HepG2 (cell line): Measurements from ENCODE around the gene CSF3R. TPM values are rescaled to one million over a fixed set of nuclear protein-coding genes. Genes with fewer than 3 reads are reported as not detected.
A peak's percentile ranks its signal among the peaks of the same experiment; 100 is the strongest.

ENCODE experiments used
- ARNTL ChIP-seq: sonication (generic); formaldehyde crosslinking; IDR thresholded peaks from 2 replicates; pipeline ENCODE4 v1.4.0; 2020; ENCODE audit warnings: mild to moderate bottlenecking, missing genetic modification reagents
- ATF7-NPFF ChIP-seq: sonication (generic); formaldehyde crosslinking; IDR thresholded peaks from 2 replicates; pipeline ENCODE4 v1.8.1; 2023; ENCODE audit warnings: mild to moderate bottlenecking, low read depth, missing genetic modification reagents, moderate library complexity
- KLF11 ChIP-seq: IDR thresholded peaks from 2 replicates; pipeline ENCODE4 v1.6.1; 2016; ENCODE audit warnings: missing compliant biosample characterization
- ZNF253 ChIP-seq: sonication (generic); formaldehyde crosslinking; IDR thresholded peaks from 2 replicates; pipeline ENCODE4 v1.8.0; 2022; ENCODE audit warnings: mild to moderate bottlenecking, missing genetic modification reagents, borderline replicate concordance
- polyA plus RNA-seq, 8 experiments: library from polyadenylated mRNA; depleted of rRNA in 3 of 8; stranded (reverse) in 7 of 8; unstranded in 1 of 8; fragments of >200 nt; fragmentation: Illumina TruSeq in 4 of 8; extraction: Trizol in 4 of 8; gene quantifications; 2 replicates each; pipeline versions ENCODE4 v1.2.1 to v1.2.3, GENCODE V29; 2011 to 2016; ENCODE audit warnings: low read depth in 4 of 8, missing spikeins in 1 of 8, mixed read lengths in 1 of 8; ENCODE audit not compliant: insufficient read depth in 1 of 8
- total RNA-seq, 5 experiments: library from RNA; depleted of rRNA; stranded (reverse); fragments of >200 nt; fragmentation: Illumina TruSeq; extraction: Trizol; gene quantifications; 2 replicates each; pipeline ENCODE4 v1.2.3, GENCODE V29; 2016; ENCODE audit warnings: low read depth in 1 of 5
- TF ChIP-seq, protein P1 (sequence below), 2 experiments: sonication (generic) in 1 of 2; formaldehyde crosslinking in 1 of 2; IDR thresholded peaks; 2 replicates each; pipeline versions ENCODE4 v1.6.1 to v1.9.0; 2014 to 2022; ENCODE audit warnings: antibody characterized with exemption in 1 of 2, borderline replicate concordance in 1 of 2, inconsistent platforms in 1 of 2, low read depth in 1 of 2, missing genetic modification reagents in 1 of 2
- TF ChIP-seq, protein P2 (sequence below): sonication (generic); formaldehyde crosslinking; IDR thresholded peaks from 2 replicates; pipeline ENCODE4 v1.5.0; 2020; ENCODE audit warnings: mild to moderate bottlenecking, missing genetic modification reagents, borderline replicate concordance
- TF ChIP-seq, protein P3 (sequence below): fragments of 450-650 bp; IDR thresholded peaks from 2 replicates; pipeline ENCODE4 v1.6.1; 2016

The CSF3R gene
- total and polyA plus RNA-seq, 2 of the 13 experiments (the other 11 are each of a cell fraction or from before 2014, with no cell fraction given): 11.9 to 28.8 TPM

DNA sequence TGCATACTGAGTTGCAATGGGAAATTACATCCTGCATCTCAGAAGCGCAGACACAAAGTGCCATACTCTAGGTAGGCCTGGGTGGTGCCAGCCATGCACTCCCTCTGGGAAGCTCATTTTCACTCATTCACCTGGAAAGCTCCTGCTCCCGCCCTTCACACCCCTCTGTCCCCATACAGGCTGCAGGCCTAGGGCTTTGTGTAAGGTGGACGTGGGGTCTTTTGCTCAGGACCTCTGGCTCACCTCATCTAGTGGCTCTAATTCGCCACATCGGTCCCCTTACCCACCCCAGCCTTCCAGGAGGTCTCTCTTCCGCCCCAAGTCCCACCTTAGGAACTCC is 19.3 kb downstream of the CSF3R start (continued):
- TF ChIP-seq, protein P1, sequence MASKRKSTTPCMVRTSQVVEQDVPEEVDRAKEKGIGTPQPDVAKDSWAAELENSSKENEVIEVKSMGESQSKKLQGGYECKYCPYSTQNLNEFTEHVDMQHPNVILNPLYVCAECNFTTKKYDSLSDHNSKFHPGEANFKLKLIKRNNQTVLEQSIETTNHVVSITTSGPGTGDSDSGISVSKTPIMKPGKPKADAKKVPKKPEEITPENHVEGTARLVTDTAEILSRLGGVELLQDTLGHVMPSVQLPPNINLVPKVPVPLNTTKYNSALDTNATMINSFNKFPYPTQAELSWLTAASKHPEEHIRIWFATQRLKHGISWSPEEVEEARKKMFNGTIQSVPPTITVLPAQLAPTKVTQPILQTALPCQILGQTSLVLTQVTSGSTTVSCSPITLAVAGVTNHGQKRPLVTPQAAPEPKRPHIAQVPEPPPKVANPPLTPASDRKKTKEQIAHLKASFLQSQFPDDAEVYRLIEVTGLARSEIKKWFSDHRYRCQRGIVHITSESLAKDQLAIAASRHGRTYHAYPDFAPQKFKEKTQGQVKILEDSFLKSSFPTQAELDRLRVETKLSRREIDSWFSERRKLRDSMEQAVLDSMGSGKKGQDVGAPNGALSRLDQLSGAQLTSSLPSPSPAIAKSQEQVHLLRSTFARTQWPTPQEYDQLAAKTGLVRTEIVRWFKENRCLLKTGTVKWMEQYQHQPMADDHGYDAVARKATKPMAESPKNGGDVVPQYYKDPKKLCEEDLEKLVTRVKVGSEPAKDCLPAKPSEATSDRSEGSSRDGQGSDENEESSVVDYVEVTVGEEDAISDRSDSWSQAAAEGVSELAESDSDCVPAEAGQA (IDR thresholded peaks at IDR 0.05; ENCODE audit: low read depth): no peak
- TF ChIP-seq, protein P1 (CRISPR knock-in tag; IDR thresholded peaks at IDR 0.05; ENCODE audit: borderline replicate concordance): no peak
- TF ChIP-seq, protein P2, sequence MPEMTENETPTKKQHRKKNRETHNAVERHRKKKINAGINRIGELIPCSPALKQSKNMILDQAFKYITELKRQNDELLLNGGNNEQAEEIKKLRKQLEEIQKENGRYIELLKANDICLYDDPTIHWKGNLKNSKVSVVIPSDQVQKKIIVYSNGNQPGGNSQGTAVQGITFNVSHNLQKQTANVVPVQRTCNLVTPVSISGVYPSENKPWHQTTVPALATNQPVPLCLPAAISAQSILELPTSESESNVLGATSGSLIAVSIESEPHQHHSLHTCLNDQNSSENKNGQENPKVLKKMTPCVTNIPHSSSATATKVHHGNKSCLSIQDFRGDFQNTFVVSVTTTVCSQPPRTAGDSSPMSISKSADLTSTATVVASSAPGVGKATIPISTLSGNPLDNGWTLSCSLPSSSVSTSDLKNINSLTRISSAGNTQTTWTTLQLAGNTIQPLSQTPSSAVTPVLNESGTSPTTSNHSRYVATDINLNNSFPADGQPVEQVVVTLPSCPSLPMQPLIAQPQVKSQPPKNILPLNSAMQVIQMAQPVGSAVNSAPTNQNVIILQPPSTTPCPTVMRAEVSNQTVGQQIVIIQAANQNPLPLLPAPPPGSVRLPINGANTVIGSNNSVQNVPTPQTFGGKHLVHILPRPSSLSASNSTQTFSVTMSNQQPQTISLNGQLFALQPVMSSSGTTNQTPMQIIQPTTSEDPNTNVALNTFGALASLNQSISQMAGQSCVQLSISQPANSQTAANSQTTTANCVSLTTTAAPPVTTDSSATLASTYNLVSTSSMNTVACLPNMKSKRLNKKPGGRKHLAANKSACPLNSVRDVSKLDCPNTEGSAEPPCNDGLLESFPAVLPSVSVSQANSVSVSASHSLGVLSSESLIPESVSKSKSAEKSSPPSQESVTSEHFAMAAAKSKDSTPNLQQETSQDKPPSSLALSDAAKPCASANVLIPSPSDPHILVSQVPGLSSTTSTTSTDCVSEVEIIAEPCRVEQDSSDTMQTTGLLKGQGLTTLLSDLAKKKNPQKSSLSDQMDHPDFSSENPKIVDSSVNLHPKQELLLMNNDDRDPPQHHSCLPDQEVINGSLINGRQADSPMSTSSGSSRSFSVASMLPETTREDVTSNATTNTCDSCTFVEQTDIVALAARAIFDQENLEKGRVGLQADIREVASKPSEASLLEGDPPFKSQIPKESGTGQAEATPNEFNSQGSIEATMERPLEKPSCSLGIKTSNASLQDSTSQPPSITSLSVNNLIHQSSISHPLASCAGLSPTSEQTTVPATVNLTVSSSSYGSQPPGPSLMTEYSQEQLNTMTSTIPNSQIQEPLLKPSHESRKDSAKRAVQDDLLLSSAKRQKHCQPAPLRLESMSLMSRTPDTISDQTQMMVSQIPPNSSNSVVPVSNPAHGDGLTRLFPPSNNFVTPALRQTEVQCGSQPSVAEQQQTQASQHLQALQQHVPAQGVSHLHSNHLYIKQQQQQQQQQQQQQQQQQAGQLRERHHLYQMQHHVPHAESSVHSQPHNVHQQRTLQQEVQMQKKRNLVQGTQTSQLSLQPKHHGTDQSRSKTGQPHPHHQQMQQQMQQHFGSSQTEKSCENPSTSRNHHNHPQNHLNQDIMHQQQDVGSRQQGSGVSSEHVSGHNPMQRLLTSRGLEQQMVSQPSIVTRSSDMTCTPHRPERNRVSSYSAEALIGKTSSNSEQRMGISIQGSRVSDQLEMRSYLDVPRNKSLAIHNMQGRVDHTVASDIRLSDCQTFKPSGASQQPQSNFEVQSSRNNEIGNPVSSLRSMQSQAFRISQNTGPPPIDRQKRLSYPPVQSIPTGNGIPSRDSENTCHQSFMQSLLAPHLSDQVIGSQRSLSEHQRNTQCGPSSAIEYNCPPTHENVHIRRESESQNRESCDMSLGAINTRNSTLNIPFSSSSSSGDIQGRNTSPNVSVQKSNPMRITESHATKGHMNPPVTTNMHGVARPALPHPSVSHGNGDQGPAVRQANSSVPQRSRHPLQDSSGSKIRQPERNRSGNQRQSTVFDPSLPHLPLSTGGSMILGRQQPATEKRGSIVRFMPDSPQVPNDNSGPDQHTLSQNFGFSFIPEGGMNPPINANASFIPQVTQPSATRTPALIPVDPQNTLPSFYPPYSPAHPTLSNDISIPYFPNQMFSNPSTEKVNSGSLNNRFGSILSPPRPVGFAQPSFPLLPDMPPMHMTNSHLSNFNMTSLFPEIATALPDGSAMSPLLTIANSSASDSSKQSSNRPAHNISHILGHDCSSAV (CRISPR knock-in tag): no peak
- TF ChIP-seq ZNF253 (CRISPR knock-in tag) (0 out of 2 replicates have a peak, but pooled peaks have one; percentile 2), KLF11 (CRISPR knock-in tag) (no peak), ATF7-NPFF (CRISPR knock-in tag) (0 out of 2 replicates have a peak, but pooled peaks have one; percentile 9), ARNTL (CRISPR knock-in tag) (0 out of 2 replicates have a peak, but pooled peaks have one; percentile 8)
- TF ChIP-seq, protein P3, sequence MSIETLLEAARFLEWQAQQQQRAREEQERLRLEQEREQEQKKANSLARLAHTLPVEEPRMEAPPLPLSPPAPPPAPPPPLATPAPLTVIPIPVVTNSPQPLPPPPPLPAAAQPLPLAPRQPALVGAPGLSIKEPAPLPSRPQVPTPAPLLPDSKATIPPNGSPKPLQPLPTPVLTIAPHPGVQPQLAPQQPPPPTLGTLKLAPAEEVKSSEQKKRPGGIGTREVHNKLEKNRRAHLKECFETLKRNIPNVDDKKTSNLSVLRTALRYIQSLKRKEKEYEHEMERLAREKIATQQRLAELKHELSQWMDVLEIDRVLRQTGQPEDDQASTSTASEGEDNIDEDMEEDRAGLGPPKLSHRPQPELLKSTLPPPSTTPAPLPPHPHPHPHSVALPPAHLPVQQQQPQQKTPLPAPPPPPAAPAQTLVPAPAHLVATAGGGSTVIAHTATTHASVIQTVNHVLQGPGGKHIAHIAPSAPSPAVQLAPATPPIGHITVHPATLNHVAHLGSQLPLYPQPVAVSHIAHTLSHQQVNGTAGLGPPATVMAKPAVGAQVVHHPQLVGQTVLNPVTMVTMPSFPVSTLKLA: no peak
